Hindlimb muscle (tissue), 1 donor: ENCODE results near the gene CEMIP2. TPM values are rescaled to one million over a fixed set of nuclear protein-coding genes. Genes with fewer than 3 reads are reported as not detected.
"Not testable (repeated sequence)": the region's sequence is repeated elsewhere in the genome, so short reads cannot be mapped to it uniquely, and the experiment has no call there.

Experiments used
- DNase-seq: peaks from one replicate; pipeline ENCODE4 v3.0.0-alpha.2; 2013
- polyA plus RNA-seq: library from polyadenylated mRNA; unstranded; fragments of 120-200 nt; gene quantifications from one replicate; pipeline ENCODE4 v1.2.1, GENCODE V29; 2013; ENCODE audit not compliant: insufficient read length

The CEMIP2 gene
- polyA plus RNA-seq, 1 donor = 26.5 TPM

DNA sequence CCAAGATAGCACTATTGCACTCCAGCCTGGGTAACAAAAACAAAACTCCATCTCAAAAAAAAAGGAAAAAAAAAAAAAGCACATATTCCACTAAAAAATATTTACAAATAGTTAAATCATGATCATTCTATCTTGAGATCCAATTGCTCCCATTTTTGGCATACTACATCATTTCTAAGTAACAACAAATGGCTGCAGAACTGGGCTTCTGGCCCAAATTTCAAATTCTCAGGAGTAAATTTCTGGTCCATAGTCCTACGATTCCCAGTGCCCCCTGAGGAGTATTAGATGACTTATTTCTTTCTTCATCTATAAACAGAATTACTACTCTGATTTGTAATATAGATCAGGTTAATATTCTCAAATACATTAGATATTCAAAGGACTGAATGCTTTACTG lies 62.1 kb downstream of the CEMIP2 start:
- DNase-seq = peak; percentile 36

DNA sequence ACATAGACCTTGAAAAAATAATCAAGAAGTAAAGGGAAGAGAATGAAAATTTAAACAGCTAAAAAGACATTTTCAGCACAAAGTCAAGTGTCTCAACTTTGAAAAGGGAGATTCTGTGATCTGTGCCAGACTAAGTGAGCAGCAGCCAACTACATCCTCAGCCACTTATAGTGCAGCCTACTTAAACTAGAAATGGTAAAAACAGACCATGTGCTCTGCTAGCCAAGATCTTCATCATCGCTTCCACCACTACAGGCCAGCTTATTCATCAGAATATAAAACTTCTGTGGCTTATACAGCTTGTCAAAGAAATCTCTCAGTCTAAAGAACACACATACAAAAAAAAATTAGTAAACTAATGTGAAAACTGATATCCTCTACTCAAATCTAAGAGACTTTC lies 63.5 kb downstream of the CEMIP2 start:
- peak; percentile 86 for DNase-seq

DNA sequence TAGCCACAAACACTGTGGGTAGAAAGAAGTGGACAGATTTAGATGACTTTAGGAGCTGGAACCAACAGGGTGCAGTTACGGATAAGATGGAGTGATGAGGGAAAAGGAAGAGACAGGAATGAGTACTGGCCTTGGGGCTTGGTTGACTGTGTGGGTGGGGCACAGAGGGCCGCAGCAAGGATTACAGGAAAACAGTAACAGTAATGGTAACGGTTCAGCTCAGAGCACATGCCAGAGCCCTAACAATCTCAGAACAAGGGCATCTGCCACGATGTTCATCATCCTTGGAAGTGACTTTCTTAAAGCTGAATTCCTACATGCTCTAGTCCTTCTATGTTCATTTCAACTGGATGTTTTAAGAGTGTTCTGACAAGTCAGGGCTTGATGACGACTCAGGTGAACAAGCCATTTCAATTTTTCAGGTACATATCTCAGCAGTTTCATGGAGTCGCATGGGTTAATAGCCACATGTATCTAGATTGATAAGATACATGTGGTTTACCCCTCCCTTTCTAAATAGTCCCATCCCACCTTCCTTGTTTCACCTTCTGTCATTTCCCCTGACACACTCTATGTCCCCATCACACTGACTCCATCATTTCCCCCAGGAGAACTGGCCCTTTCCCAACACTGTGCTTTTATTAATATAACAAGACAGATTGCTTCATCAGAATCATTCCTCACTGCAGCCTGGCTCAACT lies 65.0 kb downstream of the CEMIP2 start:
- no peak for DNase-seq

DNA sequence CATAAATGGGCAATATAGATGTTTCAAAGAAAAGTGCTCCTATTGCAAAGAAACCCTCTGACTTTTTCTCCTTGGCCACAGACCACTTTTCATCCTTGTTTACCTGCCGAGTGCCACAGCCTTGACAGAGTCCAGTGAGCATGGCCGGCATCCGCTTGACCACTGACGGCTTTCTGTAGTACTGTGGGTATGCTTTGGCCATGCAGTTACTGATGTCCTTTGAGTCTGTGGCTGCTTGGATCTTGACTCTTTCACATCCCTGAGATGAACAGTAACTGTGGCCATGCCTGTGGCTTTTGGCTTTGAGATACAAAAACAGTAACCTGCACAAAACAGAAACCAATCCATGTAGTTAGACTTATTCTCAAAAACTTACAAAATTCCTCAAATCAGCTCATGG lies 70.4 kb downstream of the CEMIP2 start:
- no peak for DNase-seq

DNA sequence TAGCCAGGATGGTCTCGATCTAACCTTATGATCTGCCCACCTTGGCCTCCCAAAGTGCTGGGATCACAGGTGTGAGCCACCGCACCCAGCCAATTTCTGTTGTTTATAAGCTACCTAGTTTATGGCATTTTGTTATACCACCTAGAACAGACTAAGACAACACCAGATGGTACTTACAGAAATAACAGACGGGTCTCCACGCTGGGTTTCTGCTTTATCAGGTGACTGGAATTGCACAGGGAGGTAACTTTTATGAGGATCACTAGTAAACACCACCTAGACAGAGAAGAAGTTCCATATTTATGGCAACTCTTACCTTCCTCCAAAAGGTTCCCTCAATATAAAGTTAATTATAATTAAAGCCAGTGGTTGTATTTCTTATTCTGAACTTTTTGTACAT lies 74.0 kb downstream of the CEMIP2 start:
- no peak for DNase-seq

DNA sequence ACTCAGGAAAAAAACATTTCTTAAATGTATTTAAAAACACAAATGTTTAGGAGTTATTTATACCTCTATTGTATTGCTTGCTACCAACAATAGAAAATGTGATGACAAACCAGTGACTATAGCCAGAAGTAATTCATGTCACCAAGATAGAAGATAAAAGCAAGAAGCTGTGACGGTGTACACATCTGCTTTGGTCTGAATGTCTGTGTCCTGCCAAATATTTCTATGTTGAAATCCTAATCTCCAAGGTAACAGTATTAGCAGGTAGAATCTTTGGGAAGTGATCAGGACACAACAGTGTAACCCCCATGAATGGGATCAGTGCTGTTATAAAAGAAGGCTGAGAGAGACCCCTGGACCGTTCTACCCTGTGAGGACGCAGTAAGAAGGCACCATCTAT lies 74.7 kb downstream of the CEMIP2 start:
- DNase-seq = no peak

DNA sequence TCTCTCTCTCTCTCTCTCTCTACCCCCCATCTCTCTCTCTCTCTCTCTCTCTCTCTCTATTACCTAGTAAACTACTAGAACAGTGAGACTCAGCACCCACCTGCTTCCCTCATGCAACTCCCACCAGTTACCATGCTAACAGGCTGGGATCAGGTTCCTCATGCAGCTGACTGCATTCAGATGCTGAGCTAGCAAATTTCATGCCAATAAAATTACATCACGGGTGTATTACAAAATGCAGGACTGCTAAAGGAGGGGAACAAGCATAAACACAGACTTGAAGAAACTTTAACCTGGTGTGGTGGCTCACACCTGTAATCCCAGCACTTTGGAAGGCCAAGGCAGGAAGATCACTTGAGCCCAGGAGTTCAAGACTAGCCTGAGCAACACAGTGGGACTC lies 76.0 kb downstream of the CEMIP2 start:
- peak; percentile 73 for DNase-seq

DNA sequence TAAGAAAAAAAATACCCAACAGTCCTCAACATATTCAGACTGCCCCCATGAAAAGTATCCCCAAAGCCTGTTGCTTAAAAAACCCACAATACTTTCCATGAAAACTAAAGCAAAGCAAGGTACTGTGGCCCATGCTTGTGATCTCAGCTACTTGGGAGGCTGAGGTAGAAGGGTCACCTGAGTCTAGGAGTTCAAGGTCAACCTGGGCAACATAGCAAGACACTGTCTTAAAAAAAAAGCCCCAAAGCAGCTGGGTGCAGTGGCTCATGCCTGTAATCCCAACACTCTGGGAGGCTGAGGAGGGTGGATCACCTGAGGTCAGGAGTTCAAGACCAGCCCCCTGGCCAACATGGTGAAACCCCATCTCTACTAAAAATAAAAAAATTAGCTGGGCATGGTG lies 76.7 kb downstream of the CEMIP2 start:
- not testable (repeated sequence) for DNase-seq

DNA sequence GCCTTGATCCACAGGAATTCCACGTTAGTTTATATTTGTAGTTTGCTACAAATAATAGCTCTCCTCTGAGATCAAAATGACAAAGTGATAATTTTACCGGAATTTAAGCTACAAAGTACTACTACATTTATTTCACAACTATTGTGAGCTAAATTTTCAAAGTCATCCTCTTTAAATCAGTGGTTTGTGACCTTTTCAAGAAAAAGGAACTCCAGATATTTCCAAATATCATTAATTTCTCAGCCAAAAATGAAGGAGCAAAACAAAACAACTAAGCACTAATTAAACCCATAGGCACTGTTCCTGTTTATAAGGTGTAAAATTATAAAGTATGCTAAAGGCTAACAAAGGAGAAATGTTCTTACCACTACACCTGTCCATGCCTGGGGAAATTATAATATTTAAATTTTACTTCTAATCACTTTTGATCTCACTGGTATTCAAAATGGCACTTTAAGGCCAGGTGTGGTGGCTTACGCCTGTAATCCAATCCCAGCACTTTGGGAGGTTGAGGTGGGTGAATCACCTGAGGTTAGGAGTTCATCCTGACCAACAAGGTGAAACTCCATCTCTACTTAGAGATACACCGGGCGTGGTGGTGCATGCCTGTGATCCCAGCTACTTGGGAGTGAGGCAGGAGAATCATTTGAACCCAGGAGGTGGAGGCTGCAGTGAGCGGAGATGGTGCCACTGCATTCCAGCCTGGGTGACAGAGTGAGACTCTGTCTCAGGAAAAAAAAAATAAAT lies 77.5 kb downstream of the CEMIP2 start:
- no peak for DNase-seq

DNA sequence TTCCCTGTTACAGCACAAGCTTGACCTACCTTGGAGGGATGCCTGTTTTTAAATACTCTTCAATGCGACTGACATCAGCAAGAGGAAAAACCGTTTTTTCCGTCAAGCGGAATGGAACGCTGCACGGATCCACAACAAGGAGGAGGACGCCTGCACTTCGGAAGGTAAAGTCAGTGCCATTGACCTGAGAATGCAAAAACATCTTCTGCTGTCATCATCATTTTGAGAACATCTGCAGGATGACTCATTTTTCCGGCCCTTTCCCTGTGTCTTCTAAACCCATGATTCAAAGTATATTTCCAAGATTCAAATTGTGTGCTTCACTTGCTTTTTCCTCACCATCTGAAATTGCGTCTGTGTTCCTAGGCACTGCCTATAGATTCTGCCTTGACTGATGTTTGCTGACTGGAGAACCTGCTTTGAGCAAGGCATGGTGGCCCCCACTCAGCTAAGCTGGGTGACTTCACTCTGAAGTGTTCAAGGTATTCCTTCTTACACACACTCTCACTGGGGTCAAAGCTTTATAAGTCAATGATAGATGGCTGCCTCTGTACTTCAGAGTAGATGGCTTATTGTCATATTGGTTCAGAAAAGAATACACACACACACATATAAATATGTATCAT lies 78.1 kb downstream of the CEMIP2 start:
- peak; percentile 40 for DNase-seq

DNA sequence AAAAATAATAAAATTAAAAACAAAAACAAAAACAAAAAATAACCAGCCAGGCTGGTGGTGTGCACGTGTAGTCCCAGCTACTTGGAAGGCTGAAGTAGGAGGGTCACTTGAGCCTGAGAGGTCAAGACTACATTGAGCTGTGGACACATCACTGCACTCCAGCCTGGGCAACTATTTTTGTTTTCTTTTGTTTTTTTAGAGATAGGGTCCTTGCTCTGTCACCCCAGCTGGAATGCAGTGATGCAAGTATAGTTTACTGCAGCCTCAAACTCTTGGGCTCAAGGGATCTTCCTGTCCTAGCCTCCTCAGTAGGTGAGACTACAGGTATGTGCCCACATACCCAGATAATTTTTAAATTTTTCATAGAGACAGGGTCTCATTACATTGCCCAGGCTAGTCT lies 80.6 kb downstream of the CEMIP2 start:
- no peak for DNase-seq

DNA sequence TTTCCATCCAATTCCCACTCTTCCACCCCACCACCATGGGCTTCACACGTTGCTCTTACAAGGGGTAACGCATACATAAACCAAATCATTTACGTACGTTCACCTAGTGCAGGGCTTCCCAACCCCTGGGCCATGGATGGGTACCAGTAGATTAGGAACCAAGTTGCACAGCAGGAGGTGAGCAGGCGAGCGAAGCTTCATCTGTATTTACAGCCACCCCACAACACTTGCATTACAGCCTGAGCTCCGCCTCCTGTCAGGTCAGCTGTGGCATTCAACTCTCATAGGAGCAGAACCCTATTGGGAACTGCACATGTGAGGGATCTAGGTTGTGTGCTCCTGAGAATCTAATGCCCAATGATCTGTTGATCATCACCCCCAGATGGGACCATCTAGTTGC lies 82.3 kb downstream of the CEMIP2 start:
- DNase-seq = no peak

DNA sequence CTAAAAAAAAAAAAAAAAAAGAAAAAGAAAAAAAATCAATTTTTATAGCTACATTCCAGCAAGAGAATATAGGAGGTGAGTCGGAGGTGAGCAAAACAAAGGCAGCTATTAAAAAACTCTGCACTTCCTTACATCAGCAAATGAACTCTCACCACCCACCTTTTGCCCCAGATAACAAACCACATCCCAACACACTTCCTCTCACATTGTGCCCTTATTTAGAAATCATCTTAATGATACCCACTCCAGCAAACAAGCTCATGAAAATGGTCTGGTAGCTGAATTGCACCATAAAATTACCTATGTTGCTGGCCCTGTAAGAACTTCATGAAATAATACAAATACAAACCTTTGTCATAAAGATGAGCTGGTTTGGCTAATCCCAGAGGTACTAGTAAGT lies 82.9 kb downstream of the CEMIP2 start:
- DNase-seq = no peak

DNA sequence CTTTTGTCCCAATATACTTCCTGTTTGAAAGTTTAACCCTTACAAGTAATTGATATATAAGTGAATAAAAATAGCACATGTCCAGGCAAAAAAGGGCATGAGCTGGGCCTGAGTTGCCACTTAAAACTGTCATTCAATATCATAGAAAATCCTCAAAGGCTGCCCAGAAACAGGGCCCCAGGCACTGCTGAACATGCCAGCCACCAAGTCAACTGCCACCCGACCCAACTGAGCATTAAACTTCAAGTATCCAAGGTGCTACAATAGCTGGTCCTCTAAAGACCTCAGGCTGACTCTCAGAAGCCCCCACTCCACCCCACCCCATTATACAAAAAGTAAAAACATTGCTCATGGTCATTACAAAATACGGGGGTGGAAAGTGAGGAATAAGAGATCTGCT lies 83.7 kb downstream of the CEMIP2 start:
- no peak for DNase-seq

DNA sequence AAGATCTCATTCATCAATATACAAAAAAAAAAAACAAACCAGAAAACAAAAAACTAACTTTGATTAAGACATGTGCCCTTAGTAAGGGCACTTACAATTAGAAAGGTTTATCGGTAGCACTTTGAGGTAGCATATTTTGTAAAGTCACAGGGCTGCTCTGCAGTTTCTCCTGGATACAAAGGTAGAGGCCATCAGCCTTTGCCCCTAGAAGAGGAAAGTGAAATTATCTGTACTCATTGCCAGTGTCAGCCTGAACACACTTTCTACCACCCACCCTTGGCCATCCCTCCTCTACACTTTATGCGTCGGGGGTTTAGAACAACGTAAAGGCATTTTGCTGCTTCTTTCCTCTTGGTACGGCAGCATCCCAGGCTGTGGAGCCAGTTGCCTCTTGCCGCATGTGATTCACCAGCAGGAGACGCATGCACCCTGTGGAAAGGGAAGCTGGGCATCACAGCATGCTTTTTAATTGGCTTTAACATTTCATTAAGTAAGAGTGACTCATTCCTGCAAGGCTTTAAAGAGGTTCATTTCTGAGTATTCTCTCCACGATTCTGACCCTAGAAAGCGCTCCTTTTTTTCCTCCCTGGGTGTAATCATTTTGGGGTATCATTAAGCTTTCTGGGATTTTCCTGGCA lies 84.6 kb downstream of the CEMIP2 start:
- no peak for DNase-seq

DNA sequence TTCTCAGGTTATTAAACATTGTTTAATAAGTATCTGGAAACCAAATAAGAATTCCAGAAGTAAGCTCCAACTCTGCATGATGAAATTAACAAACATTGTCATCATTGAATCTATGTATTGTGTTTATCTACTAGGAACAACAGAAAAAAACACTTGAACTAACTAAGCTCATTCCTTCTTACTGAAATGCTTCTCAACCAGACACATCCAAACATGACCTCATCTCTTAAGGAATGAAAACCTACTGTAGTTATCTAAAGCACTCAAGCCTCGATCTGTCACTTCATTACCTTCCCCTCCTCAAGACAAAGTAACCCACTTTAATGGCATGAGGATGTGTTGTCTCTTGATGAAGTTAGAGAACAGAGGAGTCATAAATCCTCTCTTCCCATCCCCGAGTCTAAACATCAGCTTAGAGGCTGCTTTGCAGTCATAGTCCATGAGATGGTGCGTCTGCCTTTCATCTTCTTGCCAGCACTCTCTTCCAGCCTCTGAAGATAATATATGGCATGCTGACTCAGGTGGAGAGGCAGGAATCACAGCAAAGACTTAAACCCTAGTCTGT lies 86.5 kb downstream of the CEMIP2 start:
- DNase-seq = no peak

DNA sequence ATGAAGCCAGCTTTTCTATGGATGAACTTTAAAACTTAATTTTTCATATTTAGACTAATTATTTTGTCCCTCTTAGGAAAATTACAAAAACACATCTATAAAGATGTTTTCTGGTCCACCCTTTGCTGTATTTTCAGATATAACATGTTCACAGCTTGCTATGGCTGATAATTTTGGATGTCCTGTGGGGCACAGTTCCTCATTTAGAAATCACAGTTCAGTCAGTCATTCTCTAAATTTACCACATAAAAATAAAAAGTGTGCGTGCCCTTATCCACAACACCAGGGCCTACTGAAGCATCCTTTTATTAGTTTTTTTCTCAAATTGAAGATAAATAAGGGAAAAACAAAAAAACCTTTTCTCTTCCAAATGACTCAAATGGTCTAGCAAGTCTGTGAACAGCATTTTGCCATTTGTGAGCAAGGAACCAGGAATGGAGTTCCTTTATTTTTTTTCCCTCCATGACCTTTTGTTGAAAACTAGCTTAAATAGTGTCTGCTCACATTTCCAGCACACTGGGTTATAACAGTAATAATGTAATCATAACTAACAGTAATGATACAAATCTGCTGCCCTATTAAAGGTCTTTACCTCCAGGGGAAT lies 87.1 kb downstream of the CEMIP2 start:
- no peak for DNase-seq

DNA sequence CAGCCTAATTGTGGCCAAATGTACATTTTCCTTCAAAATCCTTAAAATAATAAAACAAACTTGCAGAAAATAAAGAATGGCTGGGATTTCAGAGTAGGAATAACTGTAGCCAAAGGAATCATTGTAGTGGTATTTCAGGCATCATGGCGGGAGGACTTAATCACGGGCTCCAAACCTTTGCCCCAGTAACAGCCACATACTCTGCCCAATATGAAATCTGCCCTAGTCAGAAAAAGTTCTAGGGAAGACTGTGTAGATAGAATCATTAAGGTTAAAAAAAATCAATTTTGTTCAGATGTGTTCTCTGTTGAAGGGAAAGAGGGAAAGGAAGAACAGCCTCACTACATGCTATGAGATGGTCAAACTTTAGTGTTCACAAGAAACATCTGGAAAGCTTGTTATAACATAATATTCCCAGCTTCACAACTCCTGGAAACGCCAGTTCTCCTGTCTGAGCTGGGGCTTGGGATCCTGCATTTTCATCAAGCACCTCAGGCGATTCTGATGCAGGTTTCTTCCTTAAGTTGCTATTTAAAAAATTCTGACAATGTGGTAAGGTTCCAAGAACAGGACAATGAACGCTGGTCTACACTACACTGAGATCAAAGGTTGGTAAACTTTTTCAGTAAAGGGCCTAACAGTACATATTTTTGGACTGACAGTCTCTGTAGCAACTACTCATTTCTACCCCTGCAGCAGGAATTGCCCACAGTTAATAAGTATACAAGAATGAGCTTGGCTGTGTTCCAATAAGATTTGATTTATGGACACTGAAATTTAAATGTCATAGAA lies 87.9 kb downstream of the CEMIP2 start:
- no peak for DNase-seq

DNA sequence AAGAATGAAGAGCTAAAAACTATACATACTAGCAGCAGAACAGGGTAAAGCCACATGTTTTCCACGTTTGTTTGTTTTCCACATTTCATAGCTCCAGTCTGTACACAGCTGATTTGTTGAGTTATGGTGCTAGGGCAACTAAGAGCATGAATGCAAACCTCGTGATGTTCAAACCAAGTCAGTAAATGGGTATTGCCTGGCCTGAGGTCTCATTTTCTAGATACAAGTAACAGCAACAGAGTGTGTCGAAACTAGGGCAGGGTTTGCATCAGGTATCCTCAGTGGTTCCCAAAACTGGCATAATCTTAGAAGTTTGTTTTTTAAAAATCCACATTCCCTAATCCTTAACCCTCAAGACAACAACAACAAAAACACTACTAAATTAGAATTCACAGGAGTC lies 89.3 kb downstream of the CEMIP2 start:
- no peak for DNase-seq

DNA sequence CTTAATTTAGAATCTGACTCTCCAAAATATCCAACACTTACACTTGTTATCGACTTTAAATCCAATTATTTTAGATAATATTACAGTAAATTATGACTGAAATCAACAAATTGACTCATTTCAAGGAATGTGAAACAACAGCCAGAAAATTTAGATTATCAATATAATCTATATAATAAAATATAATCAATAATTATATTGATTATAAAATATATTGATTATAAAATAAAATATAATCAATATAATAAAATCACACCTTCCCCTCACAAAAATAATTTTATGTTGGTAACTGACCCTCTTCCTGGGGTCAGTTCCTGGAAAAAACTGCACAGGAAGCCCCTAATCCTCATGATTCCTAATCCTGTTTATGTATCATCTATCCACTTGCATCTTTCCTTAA lies 91.1 kb downstream of the CEMIP2 start:
- DNase-seq = no peak

DNA sequence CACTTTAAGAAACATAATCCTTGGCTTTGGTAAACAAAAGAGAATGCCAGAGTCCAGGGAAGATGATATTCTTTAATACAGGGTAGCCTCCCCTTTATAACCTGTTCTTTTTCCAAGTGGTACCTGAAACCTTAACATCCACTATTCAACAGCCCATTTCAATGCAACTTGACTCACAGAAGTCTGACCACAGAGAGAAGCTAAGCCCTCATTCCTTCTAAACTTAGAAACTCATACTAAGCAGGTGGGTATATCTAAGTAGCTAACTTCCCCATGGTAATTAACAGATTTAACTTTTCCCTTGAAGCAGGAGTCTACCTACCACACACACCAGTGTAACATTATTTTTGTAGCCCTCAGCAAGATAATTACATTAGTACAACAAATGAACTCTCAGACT lies 91.9 kb downstream of the CEMIP2 start:
- no peak for DNase-seq

DNA sequence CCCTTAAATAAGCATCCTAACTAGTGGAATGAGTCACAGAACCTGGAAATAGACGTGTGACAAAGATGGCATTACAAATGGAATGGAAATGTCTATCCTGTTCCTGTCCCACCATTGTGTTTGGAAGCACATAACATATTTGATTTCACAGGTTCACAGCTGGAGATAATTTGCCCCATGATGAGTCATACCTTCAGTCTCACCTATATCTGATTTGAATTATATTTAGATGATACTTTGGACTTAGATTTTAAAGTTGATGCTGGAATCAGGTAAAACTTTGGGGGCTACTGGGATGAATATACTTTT lies 92.5 kb downstream of the CEMIP2 start:
- no peak for DNase-seq
